ENCODE data around the gene RNPS1. TPM values are rescaled to one million over a fixed set of nuclear protein-coding genes. Genes with fewer than 3 reads are reported as not detected.

The RNPS1 gene
- total and polyA plus RNA-seq, 12 donors = 61.7 to 136 (median 118) TPM

DNA sequence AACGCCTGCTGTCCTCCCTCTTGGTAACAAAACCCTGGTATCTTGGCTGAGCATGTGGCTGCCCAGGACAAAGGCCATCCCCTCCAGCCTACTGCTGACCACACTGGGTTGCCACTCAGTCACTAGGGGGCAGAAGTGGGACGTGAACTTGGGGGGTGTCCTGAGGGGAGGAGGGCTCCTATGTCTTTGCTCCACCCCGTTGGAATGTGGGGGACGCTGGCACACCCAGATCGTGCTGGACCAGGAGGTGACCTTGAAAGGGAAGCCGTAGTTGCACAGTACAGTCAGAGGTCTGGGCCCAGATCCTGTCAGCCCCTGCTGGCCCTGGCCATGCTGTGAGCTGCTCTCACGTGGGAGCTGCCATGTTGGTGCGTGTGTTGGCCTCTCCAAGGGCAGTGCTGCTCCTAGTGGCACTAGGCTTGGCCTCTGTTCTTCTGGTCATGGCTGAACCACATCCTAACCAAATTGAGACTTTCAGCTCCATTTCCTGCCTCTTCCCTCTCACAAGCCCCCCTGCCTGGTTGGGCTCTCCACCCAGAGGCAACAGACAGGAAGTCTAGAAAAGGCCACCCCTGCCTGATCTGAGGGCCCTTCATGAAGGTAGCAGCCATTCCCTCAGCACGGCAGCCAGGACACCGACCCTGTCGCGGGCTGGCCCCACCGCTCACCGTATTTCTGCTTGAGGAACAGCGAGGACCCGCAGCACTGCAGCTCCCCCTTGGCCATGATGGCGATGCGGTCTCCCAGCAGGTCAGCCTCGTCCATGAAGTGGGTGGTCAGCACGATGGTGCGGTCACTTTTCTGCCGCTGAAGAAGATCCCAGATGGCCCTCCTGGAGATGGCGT is 29.0 kb upstream of the RNPS1 start:
- DNase-seq (peak in 1 of 2 donors; percentile 25), ATAC-seq (peak; percentile 28 to 64 (median 48))
- Histone ChIP-seq H3K36me3 (peaks cover 0 to 64% (median 8%) of the 10 kb centered on the region in 9 donors), H3K27ac (no peak overlapping the region), H3K9me3 (no peaks in the 10 kb centered on the region), H3K27me3 (no peaks in the 10 kb centered on the region), H3K4me1 (peaks cover 0 to 4% (median 0%) of the 10 kb centered on the region in 9 donors), H3K4me3 (no peak overlapping the region)
- intact Hi-C loops (cut with DNase I) = no loop called here
- WGBS, 2 donors = 79 to 80% methylated on average over 23 of the region's 23 CpGs
- TF ChIP-seq, protein P1, sequence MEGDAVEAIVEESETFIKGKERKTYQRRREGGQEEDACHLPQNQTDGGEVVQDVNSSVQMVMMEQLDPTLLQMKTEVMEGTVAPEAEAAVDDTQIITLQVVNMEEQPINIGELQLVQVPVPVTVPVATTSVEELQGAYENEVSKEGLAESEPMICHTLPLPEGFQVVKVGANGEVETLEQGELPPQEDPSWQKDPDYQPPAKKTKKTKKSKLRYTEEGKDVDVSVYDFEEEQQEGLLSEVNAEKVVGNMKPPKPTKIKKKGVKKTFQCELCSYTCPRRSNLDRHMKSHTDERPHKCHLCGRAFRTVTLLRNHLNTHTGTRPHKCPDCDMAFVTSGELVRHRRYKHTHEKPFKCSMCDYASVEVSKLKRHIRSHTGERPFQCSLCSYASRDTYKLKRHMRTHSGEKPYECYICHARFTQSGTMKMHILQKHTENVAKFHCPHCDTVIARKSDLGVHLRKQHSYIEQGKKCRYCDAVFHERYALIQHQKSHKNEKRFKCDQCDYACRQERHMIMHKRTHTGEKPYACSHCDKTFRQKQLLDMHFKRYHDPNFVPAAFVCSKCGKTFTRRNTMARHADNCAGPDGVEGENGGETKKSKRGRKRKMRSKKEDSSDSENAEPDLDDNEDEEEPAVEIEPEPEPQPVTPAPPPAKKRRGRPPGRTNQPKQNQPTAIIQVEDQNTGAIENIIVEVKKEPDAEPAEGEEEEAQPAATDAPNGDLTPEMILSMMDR (IDR thresholded peaks at IDR 0.05) = peak in 7 of 9 donors; percentile 37 to 53 (median 44)

DNA sequence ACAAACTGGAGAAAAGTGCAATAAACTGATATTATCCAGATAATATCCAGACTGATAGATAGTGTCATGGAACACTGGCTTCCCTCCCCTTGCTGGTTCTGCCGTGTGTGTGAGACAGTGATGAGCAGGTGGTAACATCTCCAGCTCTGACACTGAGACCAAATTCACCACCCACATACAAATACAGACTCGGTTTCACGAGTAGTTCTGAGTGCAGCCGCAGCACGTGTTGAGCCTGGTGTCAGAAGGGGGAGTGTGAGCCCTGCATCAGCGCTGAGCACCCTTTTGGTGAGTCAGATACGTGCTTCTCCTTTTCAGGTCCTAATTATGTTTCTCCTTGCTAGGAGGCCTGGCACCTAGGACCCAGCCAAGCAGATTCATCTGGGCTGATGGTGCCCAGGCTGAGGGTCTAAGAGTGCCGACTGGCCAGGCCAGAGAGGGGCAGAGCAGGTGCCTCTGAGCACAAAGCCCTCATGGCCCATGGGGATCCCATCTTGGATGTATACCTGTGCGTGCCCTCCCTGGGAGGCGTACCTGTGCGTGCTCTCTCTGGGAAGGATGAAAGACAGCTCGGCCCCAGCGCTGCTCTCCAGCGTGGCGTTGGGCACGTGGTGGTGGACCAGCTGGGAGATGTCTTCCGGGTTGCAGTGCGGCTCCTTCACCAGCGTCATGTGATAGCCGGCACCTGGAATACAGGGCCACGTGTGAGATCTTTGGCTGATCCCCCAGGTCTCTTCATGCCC is 27.3 kb upstream of the RNPS1 start:
- DNase-seq (no peak), ATAC-seq (no peak)
- Histone ChIP-seq H3K4me3 (no peak overlapping the region), H3K27me3 (no peaks in the 10 kb centered on the region), H3K9me3 (no peaks in the 10 kb centered on the region), H3K27ac (no peak overlapping the region), H3K4me1 (peaks cover 0 to 4% (median 0%) of the 10 kb centered on the region in 9 donors), H3K36me3 (peaks cover 0 to 71% (median 8%) of the 10 kb centered on the region in 9 donors)
- 91 to 94% methylated on average over 21 of the region's 21 CpGs for WGBS, 2 donors
- TF ChIP-seq, protein P1 (IDR thresholded peaks at IDR 0.05) = no peak
- intact Hi-C loops (cut with DNase I) = no loop called here

DNA sequence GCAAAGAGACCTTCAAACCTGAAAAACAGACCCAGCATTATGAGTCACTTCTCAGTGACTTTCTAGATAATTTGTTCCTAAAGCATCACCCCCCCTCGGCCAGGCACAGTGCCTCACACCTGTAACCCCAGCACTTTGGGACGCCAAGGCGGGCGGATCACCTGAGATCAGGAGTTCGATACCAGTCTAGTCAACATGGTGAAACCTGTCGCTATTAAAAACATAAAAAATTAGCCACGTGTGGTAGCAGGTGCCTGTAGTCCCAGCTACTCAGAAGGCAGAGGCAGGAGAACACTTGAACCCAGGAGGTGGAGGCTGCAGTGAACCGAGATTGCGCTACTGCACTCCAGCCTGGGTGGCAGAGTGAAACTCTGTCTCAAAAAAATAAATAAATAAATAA is 24.3 kb upstream of the RNPS1 start:
- H3K27ac ChIP-seq = no peak overlapping the region
- ATAC-seq = no peak
- TF ChIP-seq, protein P1 (IDR thresholded peaks at IDR 0.05) = no peak
- 92 to 94% methylated on average over 9 of the region's 9 CpGs for WGBS, 2 donors
- no peak for DNase-seq
- H3K36me3 ChIP-seq = peaks cover 0 to 78% (median 8%) of the 10 kb centered on the region in 9 donors
- intact Hi-C loops (cut with DNase I) = no loop called here
- H3K4me1 ChIP-seq = peaks cover 0 to 4% (median 0%) of the 10 kb centered on the region in 9 donors
- H3K4me3 ChIP-seq = no peak overlapping the region
- no peaks in the 10 kb centered on the region for H3K27me3 ChIP-seq
- no peaks in the 10 kb centered on the region for H3K9me3 ChIP-seq

DNA sequence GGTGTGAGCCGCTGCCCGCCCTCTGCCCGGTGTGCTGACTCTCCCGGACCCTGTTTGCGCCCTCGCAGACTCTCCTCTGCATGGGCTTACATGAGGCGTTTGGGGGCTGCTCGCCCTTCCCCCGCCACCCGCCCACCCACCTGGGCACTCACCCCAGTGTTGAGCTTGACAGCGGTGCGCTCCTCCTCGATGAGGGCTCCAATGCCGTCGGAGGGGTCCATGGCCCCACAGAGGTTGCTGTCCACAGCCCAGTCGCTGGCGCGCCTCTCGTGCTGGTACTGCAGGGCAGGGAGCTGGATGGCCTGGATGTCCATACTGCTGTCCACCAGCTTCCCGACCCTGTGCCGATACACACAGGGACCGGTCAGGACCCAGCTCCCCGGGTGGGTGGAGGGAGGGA is 21.4 kb upstream of the RNPS1 start:
- H3K4me3 ChIP-seq = no peak overlapping the region
- DNase-seq (no peak), ATAC-seq (no peak)
- H3K9me3 ChIP-seq = no peaks in the 10 kb centered on the region
- WGBS, 2 donors = 93 to 94% methylated on average over 23 of the region's 23 CpGs
- intact Hi-C loops (cut with DNase I) = no loop called here
- TF ChIP-seq, protein P1 (IDR thresholded peaks at IDR 0.05) = no peak
- no peaks in the 10 kb centered on the region for H3K27me3 ChIP-seq
- H3K27ac ChIP-seq = no peak overlapping the region
- peaks cover 0 to 87% (median 9%) of the 10 kb centered on the region in 9 donors for H3K36me3 ChIP-seq
- no peaks in the 10 kb centered on the region for H3K4me1 ChIP-seq

Measured in heart right ventricle (tissue), 16 donors.